Stomach (tissue), 9 donors: ENCODE results near the gene ARHGEF25. TPM values are rescaled to one million over a fixed set of nuclear protein-coding genes. Genes with fewer than 3 reads are reported as not detected.

Source experiments
- DNase-seq, 2 donors: peaks; one replicate each; pipeline versions ENCODE4 v3.0.0 to v3.0.0-alpha.2; 2013 to 2019
- H3K27ac ChIP-seq, 5 donors: fragments of 200-600 bp in 4 of 5; sonication (generic) in 4 of 5; one replicate each; pipeline ENCODE4 v1.5.1; 2013 to 2019; ENCODE audit warnings: mild to moderate bottlenecking in 1 of 5, moderate library complexity in 1 of 5
- H3K27me3 ChIP-seq, 3 donors: fragments of 200-600 bp; sonication (generic); one replicate each; pipeline ENCODE4 v1.5.1; 2017 to 2019; ENCODE audit warnings: mixed run types in 1 of 3
- H3K36me3 ChIP-seq, 4 donors: fragments of 200-600 bp; sonication (generic); 1 replicate in 3 of 4; 2 replicates in 1 of 4; pipeline ENCODE4 v1.5.1; 2016 to 2019
- H3K4me1 ChIP-seq, 4 donors: fragments of 200-600 bp; sonication (generic); one replicate each; pipeline ENCODE4 v1.5.1; 2016 to 2019
- H3K4me3 ChIP-seq, 4 donors: fragments of 200-600 bp; sonication (generic) in 3 of 4; one replicate each; pipeline ENCODE4 v1.5.1; 2016 to 2019; ENCODE audit warnings: mild to moderate bottlenecking in 1 of 4
- H3K9me3 ChIP-seq, 4 donors: fragments of 200-600 bp; sonication (generic); one replicate each; pipeline ENCODE4 v1.5.1; 2016 to 2019
- EP300 ChIP-seq: sonication (generic); formaldehyde crosslinking; IDR thresholded peaks from one replicate; pipeline ENCODE4 v1.6.1; 2017; ENCODE audit warnings: antibody characterized with exemption
- POLR2A ChIP-seq, 4 donors: fragments of 450-650 bp; IDR thresholded peaks; one replicate each; pipeline ENCODE4 v1.6.1; 2016; ENCODE audit warnings: antibody characterized with exemption in 4 of 4, control low read depth in 2 of 4, mild to moderate bottlenecking in 1 of 4, moderate library complexity in 1 of 4
- POLR2AphosphoS5 ChIP-seq, 3 donors: sonication (generic); formaldehyde crosslinking; IDR thresholded peaks; one replicate each; pipeline ENCODE4 v1.6.1; 2016; ENCODE audit warnings: antibody characterized with exemption in 3 of 3
- WGBS, 5 donors: extraction: QIAGEN DNeasy Blood & Tissue Kit in 3 of 5; methylation state at CpG; one replicate each; pipeline versions ENCODE4 v1.1.5 to v1.1.7; 2013 to 2018; 5-methylcytosine and 5-hydroxymethylcytosine counted together
- intact Hi-C: fragments of 100-400 bp; cut with DNase I; formaldehyde crosslinking; loops from one replicate; pipeline ENCODE4 v1.15.1; 2023; ENCODE audit warnings: low total_unique reads
- polyA plus RNA-seq, 3 donors: library from polyadenylated mRNA; stranded (reverse); fragments of 200-250 nt; gene quantifications; one replicate each; pipeline ENCODE4 v1.2.3, GENCODE V29; 2013
- total RNA-seq, 5 donors: library from RNA; depleted of rRNA; stranded (reverse); fragments of >200 nt; gene quantifications; one replicate each; pipeline versions ENCODE4 v1.1.0 to v1.2.3, GENCODE V29; 2014 to 2016
- TF ChIP-seq, protein P1 (sequence below), 7 experiments: fragments of 450-650 bp in 4 of 7; fragments of 200-600 bp in 3 of 7; sonication (generic) in 3 of 7; IDR thresholded peaks; one replicate each; pipeline ENCODE4 v1.5.1; 2016 to 2019; ENCODE audit warnings: antibody characterized with exemption in 7 of 7, control low read depth in 2 of 7, mild to moderate bottlenecking in 1 of 7
- donor health status: healthy with polysubstance abuse.
- donor health status: Bipolar disorder and iron deficiency.
- donor health status: healthy.

Gene ARHGEF25
- total and polyA plus RNA-seq, 8 donors: 18.7 to 220 (median 30.4) TPM

- H3K27me3 ChIP-seq: peaks cover 3 to 100% (median 82%) of the 10 kb centered on the region in 3 donors
- intact Hi-C loops: loop anchor here (5.0 kb wide), 1 partner anchor 40 kb away; no protein-coding TSS in a partner anchor
- H3K4me1 ChIP-seq: peaks cover 15 to 35% (median 26%) of the 10 kb centered on the region in 4 donors
- H3K27ac ChIP-seq: no peak overlapping the region
- peaks cover 0 to 21% (median 3%) of the 10 kb centered on the region in 4 donors for H3K36me3 ChIP-seq
- DNase-seq: peak in 1 of 2 donors; percentile 1
- TF ChIP-seq, protein P1, sequence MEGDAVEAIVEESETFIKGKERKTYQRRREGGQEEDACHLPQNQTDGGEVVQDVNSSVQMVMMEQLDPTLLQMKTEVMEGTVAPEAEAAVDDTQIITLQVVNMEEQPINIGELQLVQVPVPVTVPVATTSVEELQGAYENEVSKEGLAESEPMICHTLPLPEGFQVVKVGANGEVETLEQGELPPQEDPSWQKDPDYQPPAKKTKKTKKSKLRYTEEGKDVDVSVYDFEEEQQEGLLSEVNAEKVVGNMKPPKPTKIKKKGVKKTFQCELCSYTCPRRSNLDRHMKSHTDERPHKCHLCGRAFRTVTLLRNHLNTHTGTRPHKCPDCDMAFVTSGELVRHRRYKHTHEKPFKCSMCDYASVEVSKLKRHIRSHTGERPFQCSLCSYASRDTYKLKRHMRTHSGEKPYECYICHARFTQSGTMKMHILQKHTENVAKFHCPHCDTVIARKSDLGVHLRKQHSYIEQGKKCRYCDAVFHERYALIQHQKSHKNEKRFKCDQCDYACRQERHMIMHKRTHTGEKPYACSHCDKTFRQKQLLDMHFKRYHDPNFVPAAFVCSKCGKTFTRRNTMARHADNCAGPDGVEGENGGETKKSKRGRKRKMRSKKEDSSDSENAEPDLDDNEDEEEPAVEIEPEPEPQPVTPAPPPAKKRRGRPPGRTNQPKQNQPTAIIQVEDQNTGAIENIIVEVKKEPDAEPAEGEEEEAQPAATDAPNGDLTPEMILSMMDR (IDR thresholded peaks at IDR 0.05): no peak
- TF ChIP-seq POLR2A (IDR thresholded peaks at IDR 0.05) (no peak), EP300 (no peak), POLR2AphosphoS5 (IDR thresholded peaks at IDR 0.05) (no peak)
- H3K9me3 ChIP-seq: no peaks in the 10 kb centered on the region
- WGBS, 5 donors: 63 to 76% (median 67%) methylated on average over 9 of the region's 9 CpGs
- H3K4me3 ChIP-seq: no peak overlapping the region
Observed at GRCh38 chr12:57622293-57623245, 11.3 kb downstream of the ARHGEF25 start.

GRCh38 chr12:57623385-57623784 lies 12.2 kb downstream of the ARHGEF25 start:
- no peak overlapping the region for H3K4me3 ChIP-seq
- WGBS, 5 donors: 52 to 79% (median 75%) methylated on average over 2 of the region's 2 CpGs
- H3K27me3 ChIP-seq: peaks cover 3 to 100% (median 90%) of the 10 kb centered on the region in 3 donors
- TF ChIP-seq POLR2A (IDR thresholded peaks at IDR 0.05) (no peak), EP300 (no peak), POLR2AphosphoS5 (IDR thresholded peaks at IDR 0.05) (no peak)
- TF ChIP-seq, protein P1 (IDR thresholded peaks at IDR 0.05): no peak
- no peak for DNase-seq
- H3K9me3 ChIP-seq: no peaks in the 10 kb centered on the region
- H3K4me1 ChIP-seq: peaks cover 15 to 40% (median 31%) of the 10 kb centered on the region in 4 donors
- peaks cover 0 to 18% (median 3%) of the 10 kb centered on the region in 4 donors for H3K36me3 ChIP-seq
- no peak overlapping the region for H3K27ac ChIP-seq
- intact Hi-C loops: loop anchor here (5.0 kb wide), 1 partner anchor 41 kb away; no protein-coding TSS in a partner anchor

GRCh38 chr12:57623811-57624390 lies 12.7 kb downstream of the ARHGEF25 start:
- Histone ChIP-seq H3K4me3 (no peak overlapping the region), H3K9me3 (no peaks in the 10 kb centered on the region), H3K36me3 (peaks cover 0 to 18% (median 3%) of the 10 kb centered on the region in 4 donors), H3K27ac (no peak overlapping the region), H3K4me1 (peaks cover 15 to 40% (median 31%) of the 10 kb centered on the region in 4 donors), H3K27me3 (peaks cover 3 to 100% (median 95%) of the 10 kb centered on the region in 3 donors)
- 60 to 73% (median 63%) methylated on average over 4 to 5 of the region's 5 CpGs for WGBS, 5 donors
- TF ChIP-seq EP300: no peak
- TF ChIP-seq POLR2A (IDR thresholded peaks at IDR 0.05): no peak
- TF ChIP-seq, protein P1 (IDR thresholded peaks at IDR 0.05): no peak
- TF ChIP-seq POLR2AphosphoS5 (IDR thresholded peaks at IDR 0.05): no peak
- DNase-seq: no peak
- intact Hi-C loops: loop anchor here (5.0 kb wide), 1 partner anchor 42 kb away; no protein-coding TSS in a partner anchor
